PC-9 (cell line): ENCODE results near the gene CFL1. TPM values are rescaled to one million over a fixed set of nuclear protein-coding genes. Genes with fewer than 3 reads are reported as not detected.
"Not testable (repeated sequence)": the region's sequence is repeated elsewhere in the genome, so short reads cannot be mapped to it uniquely, and the experiment has no call there.

ENCODE experiments used
- BruUV-seq: library from RNA; stranded (reverse); fragments of 400-500 nt; replicated peaks from 2 replicates; lab custom pipeline; 2021; lab: Mats Ljungman, UMichigan
- CTCF ChIA-PET: fragments of 300-600 bp; sonication (Branson Sonifier 250); formaldehyde crosslinking; loops from one replicate; lab custom pipeline; 2022; ENCODE audit warnings: antibody characterized with exemption; lab: Charles Lee
- POLR2A ChIA-PET: fragments of 300-600 bp; sonication (Branson Sonifier 250); formaldehyde crosslinking; loops from one replicate; lab custom pipeline; 2022; ENCODE audit warnings: antibody characterized with exemption; ENCODE audit not compliant: unreplicated experiment; lab: Charles Lee
- DNase-seq, 2 experiments: peaks; one replicate each; pipeline versions ENCODE4 v3.0.0 to v3.0.0-alpha.2; 2015 to 2022; ENCODE audit warnings: mixed read lengths in 1 of 2
- H2AFZ ChIP-seq: fragments of 200-600 bp; sonication (generic); 2 replicates; pipeline ENCODE4 v1.8.1; 2017; ENCODE audit warnings: antibody characterized with exemption
- H3F3A ChIP-seq: fragments of 200-600 bp; sonication (generic); 2 replicates; pipeline ENCODE4 v1.8.1; 2017; ENCODE audit warnings: antibody characterized with exemption, mild to moderate bottlenecking, low read depth; ENCODE audit not compliant: insufficient read depth
- H3K27ac ChIP-seq: fragments of 200-600 bp; sonication (generic); 2 replicates; pipeline ENCODE4 v1.6.1; 2016; ENCODE audit warnings: mixed run types
- H3K27me3 ChIP-seq: fragments of 200-600 bp; sonication (generic); 2 replicates; pipeline ENCODE4 v1.6.1; 2016; ENCODE audit warnings: low read depth, mixed run types; ENCODE audit not compliant: insufficient read depth
- H3K36me3 ChIP-seq: fragments of 200-600 bp; sonication (generic); 2 replicates; pipeline ENCODE4 v1.6.1; 2016; ENCODE audit warnings: low read depth, mixed run types
- H3K4me1 ChIP-seq: fragments of 200-600 bp; sonication (generic); replicated peaks from 2 replicates; pipeline ENCODE4 v1.6.1; 2016; ENCODE audit warnings: mixed run types; ENCODE audit not compliant: insufficient read depth
- H3K4me2 ChIP-seq: fragments of 200-600 bp; sonication (generic); 2 replicates; pipeline ENCODE4 v1.6.1; 2017; ENCODE audit warnings: mixed run types
- H3K4me3 ChIP-seq: fragments of 200-600 bp; sonication (generic); 2 replicates; pipeline ENCODE4 v1.6.1; 2016; ENCODE audit warnings: mixed run types
- H3K79me2 ChIP-seq: fragments of 200-600 bp; sonication (generic); 2 replicates; pipeline ENCODE4 v1.6.1; 2017; ENCODE audit warnings: low read depth, mixed run types
- H3K9me2 ChIP-seq: fragments of 200-600 bp; sonication (generic); 2 replicates; pipeline ENCODE4 v1.8.1; 2017; ENCODE audit warnings: mild to moderate bottlenecking; ENCODE audit not compliant: insufficient read depth
- H3K9me3 ChIP-seq: fragments of 200-600 bp; sonication (generic); 2 replicates; pipeline ENCODE4 v1.8.1; 2016; ENCODE audit warnings: low read depth; ENCODE audit not compliant: insufficient read depth
- H4K20me1 ChIP-seq: fragments of 200-600 bp; sonication (generic); 2 replicates; pipeline ENCODE4 v1.8.1; 2017; ENCODE audit not compliant: insufficient read depth
- CTCF ChIP-seq: fragments of 200-600 bp; sonication (generic); conservative IDR thresholded peaks from 2 replicates; pipeline ENCODE4 v1.6.1; 2017; ENCODE audit warnings: mixed run types, antibody characterized with exemption, mild to moderate bottlenecking, moderate library complexity
- EZH2 ChIP-seq: fragments of 200-600 bp; sonication (generic); IDR thresholded peaks from 2 replicates; pipeline ENCODE4 v1.8.0; 2017; ENCODE audit warnings: antibody characterized with exemption, low read depth
- intact Hi-C: fragments of 100-400 bp; cut with micrococcal nuclease; formaldehyde crosslinking; loops from one replicate; pipeline ENCODE4 v1.10.0; 2022; ENCODE audit not compliant: unreplicated experiment
- total RNA-seq: library from RNA; stranded (reverse); gene quantifications from 2 replicates; pipeline ENCODE4 v1.2.3, GENCODE V29; 2021

Gene CFL1
- total RNA-seq, 1 experiment from 2014 or later = 1,798 TPM

GRCh38 chr11:65892661-65893317 lies 34.8 kb upstream of the CFL1 start:
- peak overlapping the region; percentile 80; the same call in 1 of the 2 replicates for H3K4me3 ChIP-seq
- H3F3A ChIP-seq = peaks cover 93% of the 10 kb centered on the region
- peaks cover 39% of the 10 kb centered on the region for H3K4me1 ChIP-seq
- peaks cover 45% of the 10 kb centered on the region for H4K20me1 ChIP-seq
- no peak for DNase-seq
- H3K9me2 ChIP-seq = no peaks in the 10 kb centered on the region
- peak overlapping the region; percentile 98 for H3K4me2 ChIP-seq
- no peaks in the 10 kb centered on the region for H3K27me3 ChIP-seq
- peaks cover 18% of the 10 kb centered on the region for H3K36me3 ChIP-seq
- TF ChIP-seq CTCF (no peak), EZH2 (no peak)
- BruUV-seq = no TSS peak
- 0 out of 2 replicates have a peak overlapping the region, but pooled peaks have one; percentile 64 for H3K27ac ChIP-seq
- no peak overlapping the region for H2AFZ ChIP-seq
- H3K9me3 ChIP-seq = no peaks in the 10 kb centered on the region
- CTCF ChIA-PET = no interaction called here
- intact Hi-C loops = no loop called here
- POLR2A ChIA-PET = interaction anchor here (0.6 to 3.2 kb wide), 3 partner anchors 23 to 100 kb away, joined by 3 to 25 read pairs (median 4); no protein-coding TSS in a partner anchor
- peaks cover 64% of the 10 kb centered on the region for H3K79me2 ChIP-seq

- intact Hi-C loops, DNase-seq, H2AFZ ChIP-seq, H3K9me2 ChIP-seq, BruUV-seq, H3K9me3 ChIP-seq, H3K27me3 ChIP-seq: not testable (repeated sequence)
- peak overlapping the region; percentile 80 for H3K4me3 ChIP-seq
- peaks cover 64% of the 10 kb centered on the region for H3K79me2 ChIP-seq
- peak overlapping the region; percentile 98 for H3K4me2 ChIP-seq
- H4K20me1 ChIP-seq = peaks cover 38% of the 10 kb centered on the region
- H3K36me3 ChIP-seq = peaks cover 13% of the 10 kb centered on the region
- H3K4me1 ChIP-seq = peaks cover 38% of the 10 kb centered on the region
- peaks cover 93% of the 10 kb centered on the region for H3F3A ChIP-seq
- CTCF ChIA-PET = interaction anchor here (2.0 kb wide), 1 partner anchor 26 kb away, joined by 7 read pairs; no protein-coding TSS in a partner anchor
- POLR2A ChIA-PET = interaction anchor here (0.7 to 3.2 kb wide), 2 partner anchors 24 to 33 kb away, joined by 4 to 25 read pairs; no protein-coding TSS in a partner anchor
- peak overlapping the region; percentile 64 for H3K27ac ChIP-seq
These were observed 34.2 kb upstream of the CFL1 start for GRCh38 chr11:65892137-65892540.

DNA sequence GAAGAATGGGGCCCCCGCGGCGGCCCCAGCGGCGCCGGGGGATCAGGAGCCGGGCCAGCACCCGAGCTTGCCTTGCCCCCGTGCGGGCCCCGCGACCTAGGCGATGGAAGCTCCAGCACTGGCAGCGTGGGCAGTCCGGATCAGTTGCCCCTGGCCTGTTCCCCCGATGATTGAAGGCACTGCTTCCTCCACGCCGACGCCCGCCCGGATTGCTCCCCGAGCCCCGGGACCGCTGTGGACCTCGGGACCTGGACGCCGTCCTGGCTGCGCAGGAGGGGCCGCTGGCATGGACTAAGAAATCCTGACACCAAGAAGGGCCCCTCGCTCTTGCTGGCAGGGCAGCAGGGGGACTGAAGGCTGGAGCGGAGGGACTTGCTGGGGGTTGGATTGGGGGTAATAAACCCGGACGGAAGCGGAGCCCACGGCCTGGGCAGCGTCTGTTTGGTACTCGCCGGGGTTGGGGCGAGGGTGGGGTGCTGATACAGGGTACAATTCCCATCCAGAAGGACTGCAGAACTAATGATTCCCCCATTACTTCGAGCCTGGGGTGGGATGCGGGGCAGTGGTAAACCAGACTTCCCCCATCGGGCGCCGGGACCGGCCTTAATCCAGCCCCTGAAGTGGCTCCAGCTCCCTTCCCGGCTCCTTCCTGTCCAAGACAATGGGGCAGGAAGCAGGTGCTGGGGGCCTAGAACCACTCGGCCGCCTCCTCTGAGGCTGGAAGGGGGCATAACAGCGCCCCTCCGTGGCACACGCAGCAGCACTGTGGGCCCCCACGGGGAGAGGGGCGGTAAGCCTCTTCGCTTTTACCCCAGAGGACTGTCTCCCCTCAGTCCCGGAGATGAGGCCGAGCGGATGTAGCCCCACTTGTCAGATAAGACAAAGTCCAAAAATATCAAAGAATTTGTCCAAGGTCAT lies 33.5 kb upstream of the CFL1 start:
- Histone ChIP-seq H4K20me1 (peaks cover 32% of the 10 kb centered on the region), H3K27me3 (no peaks in the 10 kb centered on the region), H3K79me2 (peaks cover 64% of the 10 kb centered on the region), H3K9me3 (no peaks in the 10 kb centered on the region), H2AFZ (no peak overlapping the region), H3K36me3 (peaks cover 12% of the 10 kb centered on the region; the same call in 1 of the 2 replicates), H3K9me2 (no peaks in the 10 kb centered on the region), H3K4me3 (peak overlapping the region; percentile 80), H3F3A (peaks cover 92% of the 10 kb centered on the region), H3K4me1 (peaks cover 38% of the 10 kb centered on the region), H3K4me2 (peak overlapping the region; percentile 98), H3K27ac (peak overlapping the region; percentile 64)
- BruUV-seq = TSS peak; percentile 47
- intact Hi-C loops = no loop called here
- TF ChIP-seq CTCF (peak; percentile 27; the same call in 1 of the 2 replicates), EZH2 (no peak)
- ChIA-PET POLR2A (interaction anchor here (0.6 to 3.2 kb wide), 8 partner anchors 11 to 1113 kb away, joined by 3 to 25 read pairs (median 4); partner anchors contain the start of genes SF1 and VPS51), CTCF (interaction anchor here (0.6 to 2.0 kb wide), 4 partner anchors 26 to 239 kb away, joined by 3 to 7 read pairs (median 6); partner anchors contain the start of gene MUS81)
- DNase-seq = peak in 1 of 2 experiments; percentile 58
